Lung (tissue), 12 donors: ENCODE results near the gene DCAF7. TPM values are rescaled to one million over a fixed set of nuclear protein-coding genes. Genes with fewer than 3 reads are reported as not detected.

ENCODE experiments used
- ATAC-seq: fragments of 200-7000 bp; cut with Tn5 transposase; one replicate; pipeline ENCODE4 v1.9.1; 2020; ENCODE audit warnings: moderate number of reproducible peaks; ENCODE audit not compliant: insufficient read depth, low FRiP score
- DNase-seq, 3 donors: peaks; one replicate each; pipeline ENCODE4 v3.0.0-alpha.2; 2013 to 2017
- H3K27ac ChIP-seq, 2 donors: one replicate each; pipeline ENCODE4 v1.5.1; 2013; ENCODE audit warnings: mild to moderate bottlenecking in 2 of 2, moderate library complexity in 2 of 2, control low read depth in 1 of 2, inconsistent platforms in 1 of 2, low read depth in 1 of 2, low read length in 1 of 2
- H3K27me3 ChIP-seq, 3 donors: one replicate each; pipeline ENCODE4 v1.5.1; 2013; ENCODE audit warnings: low read length in 2 of 3; ENCODE audit not compliant: control insufficient read depth in 3 of 3, insufficient read depth in 3 of 3
- H3K36me3 ChIP-seq, 4 donors: one replicate each; pipeline ENCODE4 v1.5.1; 2013; ENCODE audit warnings: low read length in 4 of 4, mild to moderate bottlenecking in 1 of 4, moderate library complexity in 1 of 4; ENCODE audit not compliant: control insufficient read depth in 4 of 4, insufficient read depth in 4 of 4
- H3K4me1 ChIP-seq, 5 donors: one replicate each; pipeline ENCODE4 v1.5.1; 2013; ENCODE audit warnings: low read length in 5 of 5, mild to moderate bottlenecking in 2 of 5, moderate library complexity in 1 of 5; ENCODE audit not compliant: control insufficient read depth in 5 of 5, insufficient read depth in 5 of 5
- H3K4me3 ChIP-seq: one replicate; pipeline ENCODE4 v1.5.1; 2013; ENCODE audit warnings: mild to moderate bottlenecking, control low read depth, moderate library complexity
- H3K9ac ChIP-seq, 2 donors: one replicate each; pipeline ENCODE4 v1.5.1; 2013; ENCODE audit warnings: low read length in 2 of 2, control low read depth in 1 of 2; ENCODE audit not compliant: insufficient read depth in 1 of 2
- H3K9me3 ChIP-seq, 4 donors: one replicate each; pipeline ENCODE4 v1.5.1; 2013; ENCODE audit warnings: low read length in 3 of 4, mild to moderate bottlenecking in 1 of 4, moderate library complexity in 1 of 4; ENCODE audit not compliant: control insufficient read depth in 4 of 4, insufficient read depth in 3 of 4
- WGBS, 2 donors: extraction: QIAGEN DNeasy Blood & Tissue Kit; methylation state at CpG; one replicate each; pipeline ENCODE4 v1.1.7; 2013; 5-methylcytosine and 5-hydroxymethylcytosine counted together
- polyA plus RNA-seq, 2 donors: library from polyadenylated mRNA; stranded (reverse); fragments of 200-250 nt; gene quantifications; one replicate each; pipeline ENCODE4 v1.2.1, GENCODE V29; 2013
- total RNA-seq, 2 donors: library from RNA; depleted of rRNA in 1 of 2; stranded (reverse); fragments of >200 nt in 1 of 2; gene quantifications; one replicate each; pipeline ENCODE4 v1.2.1, GENCODE V29; 2014 to 2021
- TF ChIP-seq, protein P1 (sequence below): IDR thresholded peaks from 2 replicates; pipeline ENCODE4 v1.5.1; 2012; ENCODE audit warnings: mild to moderate bottlenecking; ENCODE audit errors: control extremely low read depth, extremely low read depth
- donor health status: control.
- donor health status: control.
- donor health status: Bipolar disorder and iron deficiency.
- donor health status: healthy.
- donor health status: DM: yes; HTN: yes; CAD: no.

The DCAF7 gene
- total and polyA plus RNA-seq, 4 donors: 21.7 to 76.6 (median 44.1) TPM

DNA sequence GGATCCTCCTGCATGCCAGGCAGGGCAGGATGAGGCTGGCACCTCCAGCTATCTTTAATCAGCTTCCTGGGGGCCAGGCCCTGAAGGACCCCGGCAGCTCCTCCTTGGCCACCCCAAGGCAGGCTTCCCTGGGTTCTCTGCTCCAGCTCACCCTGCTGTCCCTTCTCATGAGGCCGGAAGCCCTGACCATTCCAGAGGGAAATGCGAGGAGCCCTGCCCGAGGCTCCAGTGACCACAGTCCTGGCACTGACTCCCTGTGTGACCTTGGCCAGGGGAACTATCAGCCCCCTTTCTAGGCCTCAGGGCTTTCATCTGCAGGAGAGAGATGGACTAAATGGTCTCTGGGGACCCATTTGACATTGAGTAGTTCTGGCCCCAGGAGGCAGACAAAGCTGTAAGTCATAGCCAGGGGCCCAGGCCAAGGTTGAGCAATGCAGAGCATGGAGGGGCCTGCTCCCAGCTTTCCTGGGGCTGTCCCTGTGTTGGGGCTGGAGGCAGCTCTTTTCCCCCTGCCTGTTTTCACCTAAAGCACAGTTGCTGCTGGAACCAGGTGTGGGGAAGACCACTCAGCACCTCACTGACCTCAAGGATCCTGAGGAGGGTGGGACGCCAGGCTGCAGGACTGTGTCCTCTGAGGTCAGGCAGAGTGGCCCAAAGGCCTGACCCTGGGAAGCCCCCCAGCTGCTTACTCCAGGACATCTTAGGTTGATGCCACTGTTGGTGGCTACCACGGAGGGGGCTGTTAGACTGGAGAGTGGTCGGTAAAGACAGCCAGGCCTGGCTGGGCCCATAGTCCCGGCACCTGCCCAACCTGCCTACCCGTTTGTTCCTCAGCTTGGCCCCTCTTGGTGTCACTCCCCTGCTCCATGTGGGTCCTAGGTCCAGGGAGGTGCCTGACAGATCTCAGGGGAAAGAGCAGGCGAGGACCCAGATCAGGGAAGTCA is 19.0 kb upstream of the DCAF7 start:
- Histone ChIP-seq H3K4me3 (no peak overlapping the region), H3K4me1 (no peaks in the 10 kb centered on the region), H3K9ac (no peak overlapping the region), H3K27me3 (peaks cover 0 to 5% (median 0%) of the 10 kb centered on the region in 3 donors), H3K27ac (no peak overlapping the region), H3K36me3 (no peaks in the 10 kb centered on the region), H3K9me3 (no peaks in the 10 kb centered on the region)
- TF ChIP-seq, protein P1, sequence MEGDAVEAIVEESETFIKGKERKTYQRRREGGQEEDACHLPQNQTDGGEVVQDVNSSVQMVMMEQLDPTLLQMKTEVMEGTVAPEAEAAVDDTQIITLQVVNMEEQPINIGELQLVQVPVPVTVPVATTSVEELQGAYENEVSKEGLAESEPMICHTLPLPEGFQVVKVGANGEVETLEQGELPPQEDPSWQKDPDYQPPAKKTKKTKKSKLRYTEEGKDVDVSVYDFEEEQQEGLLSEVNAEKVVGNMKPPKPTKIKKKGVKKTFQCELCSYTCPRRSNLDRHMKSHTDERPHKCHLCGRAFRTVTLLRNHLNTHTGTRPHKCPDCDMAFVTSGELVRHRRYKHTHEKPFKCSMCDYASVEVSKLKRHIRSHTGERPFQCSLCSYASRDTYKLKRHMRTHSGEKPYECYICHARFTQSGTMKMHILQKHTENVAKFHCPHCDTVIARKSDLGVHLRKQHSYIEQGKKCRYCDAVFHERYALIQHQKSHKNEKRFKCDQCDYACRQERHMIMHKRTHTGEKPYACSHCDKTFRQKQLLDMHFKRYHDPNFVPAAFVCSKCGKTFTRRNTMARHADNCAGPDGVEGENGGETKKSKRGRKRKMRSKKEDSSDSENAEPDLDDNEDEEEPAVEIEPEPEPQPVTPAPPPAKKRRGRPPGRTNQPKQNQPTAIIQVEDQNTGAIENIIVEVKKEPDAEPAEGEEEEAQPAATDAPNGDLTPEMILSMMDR: no peak
- 88 to 90% methylated on average over 10 of the region's 10 CpGs for WGBS, 2 donors
- no peak for DNase-seq
- no peak for ATAC-seq

DNA sequence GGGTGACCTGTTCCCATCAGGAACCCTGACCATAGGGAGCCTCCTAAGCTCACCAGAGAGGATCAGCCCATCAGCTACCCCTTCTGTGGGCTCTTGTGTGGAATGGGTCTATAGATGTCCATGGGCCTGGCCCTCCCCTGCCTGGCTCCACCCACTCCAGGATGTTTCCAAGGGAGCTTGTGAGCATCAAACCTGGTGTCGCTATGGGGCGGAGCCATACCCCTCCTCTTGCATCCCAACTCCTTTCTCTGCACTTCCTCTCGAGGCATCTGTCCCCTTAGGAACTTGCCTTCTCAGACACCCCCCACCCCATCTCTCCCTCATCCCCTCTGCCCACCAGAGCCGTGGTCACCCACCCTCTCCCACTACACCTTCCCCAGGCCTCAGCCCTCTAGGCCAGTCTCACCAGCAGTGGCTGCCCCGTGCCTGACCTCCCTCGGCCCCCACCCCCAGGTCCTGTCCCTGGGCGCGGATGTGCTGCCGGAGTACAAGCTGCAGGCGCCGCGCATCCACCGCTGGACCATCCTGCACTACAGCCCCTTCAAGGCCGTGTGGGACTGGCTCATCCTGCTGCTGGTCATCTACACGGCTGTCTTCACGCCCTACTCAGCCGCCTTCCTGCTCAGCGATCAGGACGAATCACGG is 16.7 kb upstream of the DCAF7 start:
- H3K4me3 ChIP-seq: no peak overlapping the region
- H3K9me3 ChIP-seq: no peaks in the 10 kb centered on the region
- no peaks in the 10 kb centered on the region for H3K4me1 ChIP-seq
- TF ChIP-seq, protein P1: no peak
- H3K9ac ChIP-seq: no peak overlapping the region
- no peak for ATAC-seq
- H3K27me3 ChIP-seq: peaks cover 0 to 18% (median 5%) of the 10 kb centered on the region in 3 donors
- no peak for DNase-seq
- 85 to 89% methylated on average over 20 of the region's 20 CpGs for WGBS, 2 donors
- no peak overlapping the region for H3K27ac ChIP-seq
- H3K36me3 ChIP-seq: no peaks in the 10 kb centered on the region

DNA sequence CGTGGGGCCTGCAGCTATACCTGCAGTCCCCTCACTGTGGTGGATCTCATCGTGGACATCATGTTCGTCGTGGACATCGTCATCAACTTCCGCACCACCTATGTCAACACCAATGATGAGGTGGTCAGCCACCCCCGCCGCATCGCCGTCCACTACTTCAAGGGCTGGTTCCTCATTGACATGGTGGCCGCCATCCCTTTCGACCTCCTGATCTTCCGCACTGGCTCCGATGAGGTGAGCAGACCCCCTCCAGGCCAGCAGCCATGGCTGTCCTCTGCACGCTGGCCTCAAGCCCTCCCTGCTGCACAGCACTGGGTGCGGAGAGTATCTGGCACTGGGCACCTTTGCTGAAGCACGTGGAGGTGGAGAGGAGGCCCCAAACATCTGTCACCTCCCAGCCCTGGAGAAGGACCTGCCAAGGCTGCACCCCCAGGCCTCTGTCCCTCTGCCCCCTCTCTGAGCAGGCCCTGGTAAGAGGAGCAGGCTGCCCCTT is 16.2 kb upstream of the DCAF7 start:
- TF ChIP-seq, protein P1: no peak
- Histone ChIP-seq H3K9me3 (no peaks in the 10 kb centered on the region), H3K9ac (no peak overlapping the region), H3K27ac (no peak overlapping the region), H3K4me1 (no peaks in the 10 kb centered on the region), H3K27me3 (peaks cover 0 to 24% (median 10%) of the 10 kb centered on the region in 3 donors), H3K4me3 (no peak overlapping the region), H3K36me3 (no peaks in the 10 kb centered on the region)
- ATAC-seq (no peak), DNase-seq (no peak)
- 92 to 98% methylated on average over 17 of the region's 17 CpGs for WGBS, 2 donors
